Natural killer cell (primary cell): ENCODE results near the gene FHDC1. TPM values are rescaled to one million over a fixed set of nuclear protein-coding genes. Genes with fewer than 3 reads are reported as not detected.

Experiments used
- ATAC-seq, 3 donors: fragments of 150-1000 bp in 2 of 3; fragments of 200-7000 bp in 1 of 3; cut with Tn5 transposase; 1 replicate in 1 of 3; 2 replicates in 2 of 3; pipeline ENCODE4 v1.10.0; 2021; ENCODE audit warnings: mild to moderate bottlenecking in 2 of 3, moderate library complexity in 2 of 3
- DNase-seq, 2 donors: peaks; one replicate each; pipeline versions ENCODE4 v3.0.0 to v3.0.0-alpha.2; 2013 to 2021; ENCODE audit warnings: mixed read lengths in 1 of 2
- H3K27ac ChIP-seq: one replicate; pipeline ENCODE4 v1.5.1; 2013; ENCODE audit warnings: mild to moderate bottlenecking, low read length
- H3K27me3 ChIP-seq: one replicate; pipeline ENCODE4 v1.6.1; 2013; ENCODE audit warnings: low read length; ENCODE audit not compliant: control insufficient read depth, insufficient read depth
- H3K36me3 ChIP-seq: one replicate; pipeline ENCODE4 v1.6.1; 2013; ENCODE audit warnings: low read length; ENCODE audit not compliant: control insufficient read depth, insufficient read depth
- H3K4me1 ChIP-seq: one replicate; pipeline ENCODE4 v1.6.1; 2013; ENCODE audit warnings: low read length; ENCODE audit not compliant: control insufficient read depth, insufficient read depth
- H3K4me3 ChIP-seq: one replicate; pipeline ENCODE4 v1.5.1; 2013; ENCODE audit warnings: low read length
- H3K9me3 ChIP-seq: one replicate; pipeline ENCODE4 v1.6.1; 2013; ENCODE audit warnings: low read length; ENCODE audit not compliant: control insufficient read depth, insufficient read depth
- H3K27ac Mint-ChIP-seq, 2 donors: one replicate each; pipeline ENCODE4 v1.8.0; 2022; ENCODE audit warnings: mild to moderate bottlenecking in 2 of 2, mixed read lengths in 2 of 2, moderate library complexity in 1 of 2
- H3K27me3 Mint-ChIP-seq, 2 donors: one replicate each; pipeline ENCODE4 v1.8.0; 2022; ENCODE audit warnings: low read depth in 2 of 2, mixed read lengths in 2 of 2
- H3K36me3 Mint-ChIP-seq: one replicate; pipeline ENCODE4 v1.8.0; 2022; ENCODE audit warnings: mixed read lengths
- H3K4me1 Mint-ChIP-seq, 2 donors: one replicate each; pipeline ENCODE4 v1.8.0; 2022; ENCODE audit warnings: mixed read lengths in 2 of 2
- H3K4me3 Mint-ChIP-seq: one replicate; pipeline ENCODE4 v1.8.0; 2022; ENCODE audit warnings: mild to moderate bottlenecking, moderate library complexity, mixed read lengths
- H3K9me3 Mint-ChIP-seq, 2 donors: one replicate each; pipeline ENCODE4 v1.8.0; 2022; ENCODE audit warnings: mixed read lengths in 2 of 2
- WGBS: methylation state at CpG from one replicate; pipeline ENCODE4 v1.1.7; 2013; ENCODE audit warnings: missing lambda C conversion rate; ENCODE audit not compliant: insufficient coverage; 5-methylcytosine and 5-hydroxymethylcytosine counted together
- intact Hi-C: fragments of 100-400 bp; cut with micrococcal nuclease; formaldehyde crosslinking; loops from one replicate; pipeline ENCODE4 v1.14.2; 2022
- total RNA-seq, 4 donors: library from RNA; stranded (reverse); fragments of 120-200 nt in 1 of 4; gene quantifications; one replicate each; pipeline versions ENCODE4 v1.2.3 to v1.2.4, GENCODE V29; 2013 to 2022
- TF ChIP-seq, protein P1 (sequence below): fragments of 200-600 bp; IDR thresholded peaks from one replicate; pipeline ENCODE4 v1.8.0; 2022; ENCODE audit warnings: antibody characterized with exemption

Gene FHDC1
- total RNA-seq, 3 donors from 2014 or later (not counting 1 experiment from before 2014, with no cell fraction given), result 0.10 to 0.23 (median 0.16) TPM

DNA sequence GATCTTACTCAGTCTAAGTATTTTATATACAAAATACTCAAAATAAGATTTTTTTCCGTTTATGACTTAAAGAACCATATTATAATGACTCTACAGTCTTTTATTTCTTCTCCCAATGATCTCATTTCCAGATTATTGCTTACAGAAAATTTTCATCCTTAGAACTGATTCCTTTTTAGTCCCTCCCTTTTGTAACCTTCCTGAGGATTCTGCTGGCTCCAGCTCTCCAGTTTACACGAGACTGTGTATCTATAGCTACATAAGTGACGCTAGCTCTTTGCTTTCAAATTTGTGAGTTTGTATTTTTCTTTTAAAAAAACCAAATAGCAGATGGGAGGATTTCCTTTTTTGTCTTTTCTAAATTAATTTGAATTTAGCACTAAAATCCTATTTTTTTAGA lies 24.0 kb downstream of the FHDC1 start:
- ATAC-seq (no peak), DNase-seq (no peak)
- Mint-ChIP-seq H3K9me3 (no peaks in the 10 kb centered on the region), H3K27ac (no peak overlapping the region), H3K27me3 (no peaks in the 10 kb centered on the region), H3K4me3 (no peak overlapping the region), H3K4me1 (peaks cover 26 to 36% of the 10 kb centered on the region in 2 donors), H3K36me3 (no peaks in the 10 kb centered on the region)
- Histone ChIP-seq H3K27me3 (no peaks in the 10 kb centered on the region), H3K4me1 (peaks cover 20% of the 10 kb centered on the region), H3K4me3 (no peak overlapping the region), H3K9me3 (no peaks in the 10 kb centered on the region), H3K27ac (no peak overlapping the region), H3K36me3 (no peaks in the 10 kb centered on the region)
- 100% methylated on average over 2 of the region's 3 CpGs for WGBS
- intact Hi-C loops, result no loop called here
- TF ChIP-seq, protein P1, sequence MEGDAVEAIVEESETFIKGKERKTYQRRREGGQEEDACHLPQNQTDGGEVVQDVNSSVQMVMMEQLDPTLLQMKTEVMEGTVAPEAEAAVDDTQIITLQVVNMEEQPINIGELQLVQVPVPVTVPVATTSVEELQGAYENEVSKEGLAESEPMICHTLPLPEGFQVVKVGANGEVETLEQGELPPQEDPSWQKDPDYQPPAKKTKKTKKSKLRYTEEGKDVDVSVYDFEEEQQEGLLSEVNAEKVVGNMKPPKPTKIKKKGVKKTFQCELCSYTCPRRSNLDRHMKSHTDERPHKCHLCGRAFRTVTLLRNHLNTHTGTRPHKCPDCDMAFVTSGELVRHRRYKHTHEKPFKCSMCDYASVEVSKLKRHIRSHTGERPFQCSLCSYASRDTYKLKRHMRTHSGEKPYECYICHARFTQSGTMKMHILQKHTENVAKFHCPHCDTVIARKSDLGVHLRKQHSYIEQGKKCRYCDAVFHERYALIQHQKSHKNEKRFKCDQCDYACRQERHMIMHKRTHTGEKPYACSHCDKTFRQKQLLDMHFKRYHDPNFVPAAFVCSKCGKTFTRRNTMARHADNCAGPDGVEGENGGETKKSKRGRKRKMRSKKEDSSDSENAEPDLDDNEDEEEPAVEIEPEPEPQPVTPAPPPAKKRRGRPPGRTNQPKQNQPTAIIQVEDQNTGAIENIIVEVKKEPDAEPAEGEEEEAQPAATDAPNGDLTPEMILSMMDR, result no peak

DNA sequence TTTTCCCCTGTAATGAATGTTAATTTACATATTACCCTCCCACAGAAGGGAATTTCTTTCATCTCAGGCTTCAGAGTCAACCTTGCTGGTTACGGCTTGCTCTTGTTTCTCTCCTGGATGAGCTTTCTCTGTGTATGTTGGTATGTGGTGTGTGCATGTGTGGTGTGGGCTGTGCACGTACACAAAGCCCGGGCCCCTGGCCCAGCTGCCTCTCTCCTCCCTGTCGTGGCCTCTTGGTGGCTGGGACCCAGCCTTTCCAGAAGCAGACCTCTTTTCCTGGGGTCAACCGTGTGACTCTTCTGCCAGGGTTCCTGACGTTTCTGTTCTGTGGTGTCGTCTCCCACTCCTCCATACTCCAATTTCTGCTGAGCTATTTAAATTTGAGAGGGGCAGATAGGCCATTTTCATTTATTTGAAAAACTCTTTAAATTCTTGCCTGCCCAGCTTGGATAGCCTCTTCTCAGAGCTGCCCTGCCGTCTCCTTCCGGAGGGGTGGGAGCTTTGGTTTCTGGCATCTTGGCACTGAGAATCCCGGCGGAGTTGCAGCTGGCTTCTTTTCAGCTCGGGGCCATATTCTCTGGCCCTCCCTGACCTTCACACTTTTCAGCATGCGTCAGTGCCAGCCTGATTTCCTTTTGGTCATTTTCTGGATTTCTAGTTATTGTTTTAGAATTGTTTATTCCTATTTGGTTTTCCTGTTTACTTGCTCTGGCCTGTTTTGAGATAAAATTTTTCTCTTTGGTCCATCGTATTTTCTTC lies 25.1 kb downstream of the FHDC1 start:
- intact Hi-C loops, result no loop called here
- TF ChIP-seq, protein P1, result no peak
- H3K9me3 ChIP-seq, result no peaks in the 10 kb centered on the region
- WGBS, result 89% methylated on average over 13 of the region's 14 CpGs
- H3K27me3 ChIP-seq, result no peaks in the 10 kb centered on the region
- Mint-ChIP-seq H3K4me3 (no peak overlapping the region), H3K36me3 (no peaks in the 10 kb centered on the region), H3K9me3 (no peaks in the 10 kb centered on the region), H3K4me1 (peaks cover 26 to 33% of the 10 kb centered on the region in 2 donors), H3K27ac (no peak overlapping the region), H3K27me3 (no peaks in the 10 kb centered on the region)
- DNase-seq, result no peak
- H3K4me1 ChIP-seq, result peaks cover 20% of the 10 kb centered on the region
- no peak overlapping the region for H3K4me3 ChIP-seq
- ATAC-seq, result no peak
- no peaks in the 10 kb centered on the region for H3K36me3 ChIP-seq
- no peak overlapping the region for H3K27ac ChIP-seq

DNA sequence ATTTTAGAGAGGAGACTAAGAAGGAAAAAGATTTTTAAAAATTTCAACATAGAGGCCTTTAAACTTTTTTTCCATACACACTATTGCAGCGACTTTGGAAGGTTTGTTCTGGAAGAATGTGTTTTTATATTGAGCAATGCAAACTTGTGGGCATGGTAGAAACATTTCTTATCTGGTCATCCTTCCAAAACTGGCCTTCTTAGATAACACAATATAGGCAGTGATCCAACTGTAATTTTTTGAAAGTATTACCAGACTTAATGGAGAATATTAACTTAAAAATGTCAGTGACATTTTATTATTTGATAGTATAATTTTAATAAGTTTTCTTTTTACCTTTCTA lies 25.6 kb downstream of the FHDC1 start:
- Mint-ChIP-seq H3K4me3 (no peak overlapping the region), H3K9me3 (no peaks in the 10 kb centered on the region), H3K27ac (no peak overlapping the region), H3K4me1 (peaks cover 23 to 27% of the 10 kb centered on the region in 2 donors), H3K36me3 (no peaks in the 10 kb centered on the region), H3K27me3 (no peaks in the 10 kb centered on the region)
- no peak for DNase-seq
- no peak for ATAC-seq
- TF ChIP-seq, protein P1, result no peak
- H3K36me3 ChIP-seq, result no peaks in the 10 kb centered on the region
- H3K27ac ChIP-seq, result no peak overlapping the region
- no peaks in the 10 kb centered on the region for H3K27me3 ChIP-seq
- H3K9me3 ChIP-seq, result no peaks in the 10 kb centered on the region
- H3K4me1 ChIP-seq, result peaks cover 14% of the 10 kb centered on the region
- no peak overlapping the region for H3K4me3 ChIP-seq
- no CpG with 5 or more reads among the region's 1 CpG for WGBS
- intact Hi-C loops, result no loop called here

DNA sequence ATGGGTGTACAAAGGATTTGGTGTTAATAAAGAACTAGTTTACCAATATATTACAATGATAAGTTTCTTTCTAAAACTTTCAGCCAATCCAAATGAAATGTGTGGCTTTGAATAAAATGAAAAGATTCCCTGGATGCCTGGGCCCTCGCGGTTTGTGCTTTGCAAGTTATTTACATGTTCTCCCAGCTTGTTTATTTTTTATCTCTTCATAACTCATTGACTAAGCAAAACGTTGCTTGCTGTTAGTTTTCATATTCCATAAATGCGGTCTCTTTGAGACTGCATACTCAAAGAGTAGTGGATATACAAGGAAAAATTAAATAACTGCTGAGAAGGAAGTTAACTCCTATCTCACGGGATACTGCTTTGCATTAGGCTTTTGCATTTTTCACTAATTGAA lies 26.0 kb downstream of the FHDC1 start:
- H3K36me3 Mint-ChIP-seq, result no peaks in the 10 kb centered on the region
- H3K27ac Mint-ChIP-seq, result no peak overlapping the region
- no peak overlapping the region for H3K4me3 Mint-ChIP-seq
- 83% methylated on average over 3 of the region's 5 CpGs for WGBS
- no peak for ATAC-seq
- Histone ChIP-seq H3K4me3 (no peak overlapping the region), H3K27me3 (no peaks in the 10 kb centered on the region), H3K4me1 (peaks cover 10% of the 10 kb centered on the region), H3K36me3 (no peaks in the 10 kb centered on the region), H3K27ac (no peak overlapping the region), H3K9me3 (no peaks in the 10 kb centered on the region)
- peaks cover 19 to 23% of the 10 kb centered on the region in 2 donors for H3K4me1 Mint-ChIP-seq
- H3K9me3 Mint-ChIP-seq, result no peaks in the 10 kb centered on the region
- DNase-seq, result no peak
- H3K27me3 Mint-ChIP-seq, result no peaks in the 10 kb centered on the region
- intact Hi-C loops, result no loop called here
- TF ChIP-seq, protein P1, result no peak
